HG02610 (cell line): ENCODE results near the gene APOBEC3H.
A peak's percentile ranks its signal among the peaks of the same experiment; 100 is the strongest.

Experiments used
- ATAC-seq: cut with Tn5 transposase; IDR thresholded peaks from one replicate; pipeline ENCODE4 v1.9.1; 2021; ENCODE audit warnings: mild to moderate bottlenecking, moderate library complexity; ENCODE audit not compliant: unreplicated experiment

Gene APOBEC3H

GRCh38 chr22:39152024-39152510 is 55.0 kb downstream of the APOBEC3H start:
- ATAC-seq, result no peak

GRCh38 chr22:39152511-39153219 is 55.6 kb downstream of the APOBEC3H start, which contains the start of gene CBX7:
TSS of gene CBX7 (minus strand) at chr22:39152680. CDS start at chr22:39152444, 236 bp downstream.
- ATAC-seq, result peak; percentile 78

GRCh38 chr22:39153220-39153717 is 56.2 kb downstream of the APOBEC3H start:
- peak; percentile 6 for ATAC-seq
